ENCODE data around the gene UBE2D2. TPM values are rescaled to one million over a fixed set of nuclear protein-coding genes. Genes with fewer than 3 reads are reported as not detected.

Gene UBE2D2
- total and polyA plus RNA-seq, 2 of the 13 experiments (the other 11 are each of a cell fraction or from before 2014, with no cell fraction given), result 79.1 to 109 TPM

DNA sequence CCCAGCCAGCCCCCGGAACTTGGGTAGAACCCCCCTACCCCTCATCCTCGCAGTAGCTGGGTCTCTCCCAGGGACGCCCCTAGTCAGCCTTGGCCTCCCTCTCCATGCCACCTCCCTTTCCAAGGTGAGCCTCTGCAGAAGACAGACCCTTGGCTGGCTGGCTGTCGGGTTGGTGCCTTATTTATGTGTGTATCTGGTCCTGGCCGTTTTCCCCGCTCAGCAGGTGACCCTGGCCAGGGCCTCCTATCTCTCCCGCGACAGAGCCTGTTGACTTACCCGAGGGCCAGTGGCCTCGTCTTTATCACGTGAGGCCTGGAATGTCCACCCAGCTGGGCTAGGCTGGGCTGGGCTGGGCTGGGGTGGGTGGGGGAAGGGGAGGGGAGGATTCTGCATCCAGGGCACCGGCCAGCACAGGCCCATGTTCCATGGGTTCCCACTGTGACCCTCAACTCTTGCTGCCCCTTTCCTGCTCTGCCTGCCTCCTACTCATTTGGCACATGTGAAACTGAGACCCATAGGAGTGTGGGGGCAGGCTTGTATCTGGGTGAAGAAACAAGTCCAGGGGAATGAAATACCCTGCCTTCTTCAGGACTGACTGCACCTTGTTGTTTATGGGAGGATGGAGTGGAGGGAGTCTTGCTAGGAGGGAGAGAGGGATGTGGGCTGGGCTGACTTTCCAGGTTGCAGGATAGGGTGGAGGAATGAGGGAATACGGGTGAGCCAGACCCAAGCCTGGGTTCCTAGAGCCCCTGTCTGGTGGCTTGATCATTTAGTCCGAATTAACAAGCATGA lies 90.1 kb downstream of the UBE2D2 start (continued):
- TF ChIP-seq, protein P1, sequence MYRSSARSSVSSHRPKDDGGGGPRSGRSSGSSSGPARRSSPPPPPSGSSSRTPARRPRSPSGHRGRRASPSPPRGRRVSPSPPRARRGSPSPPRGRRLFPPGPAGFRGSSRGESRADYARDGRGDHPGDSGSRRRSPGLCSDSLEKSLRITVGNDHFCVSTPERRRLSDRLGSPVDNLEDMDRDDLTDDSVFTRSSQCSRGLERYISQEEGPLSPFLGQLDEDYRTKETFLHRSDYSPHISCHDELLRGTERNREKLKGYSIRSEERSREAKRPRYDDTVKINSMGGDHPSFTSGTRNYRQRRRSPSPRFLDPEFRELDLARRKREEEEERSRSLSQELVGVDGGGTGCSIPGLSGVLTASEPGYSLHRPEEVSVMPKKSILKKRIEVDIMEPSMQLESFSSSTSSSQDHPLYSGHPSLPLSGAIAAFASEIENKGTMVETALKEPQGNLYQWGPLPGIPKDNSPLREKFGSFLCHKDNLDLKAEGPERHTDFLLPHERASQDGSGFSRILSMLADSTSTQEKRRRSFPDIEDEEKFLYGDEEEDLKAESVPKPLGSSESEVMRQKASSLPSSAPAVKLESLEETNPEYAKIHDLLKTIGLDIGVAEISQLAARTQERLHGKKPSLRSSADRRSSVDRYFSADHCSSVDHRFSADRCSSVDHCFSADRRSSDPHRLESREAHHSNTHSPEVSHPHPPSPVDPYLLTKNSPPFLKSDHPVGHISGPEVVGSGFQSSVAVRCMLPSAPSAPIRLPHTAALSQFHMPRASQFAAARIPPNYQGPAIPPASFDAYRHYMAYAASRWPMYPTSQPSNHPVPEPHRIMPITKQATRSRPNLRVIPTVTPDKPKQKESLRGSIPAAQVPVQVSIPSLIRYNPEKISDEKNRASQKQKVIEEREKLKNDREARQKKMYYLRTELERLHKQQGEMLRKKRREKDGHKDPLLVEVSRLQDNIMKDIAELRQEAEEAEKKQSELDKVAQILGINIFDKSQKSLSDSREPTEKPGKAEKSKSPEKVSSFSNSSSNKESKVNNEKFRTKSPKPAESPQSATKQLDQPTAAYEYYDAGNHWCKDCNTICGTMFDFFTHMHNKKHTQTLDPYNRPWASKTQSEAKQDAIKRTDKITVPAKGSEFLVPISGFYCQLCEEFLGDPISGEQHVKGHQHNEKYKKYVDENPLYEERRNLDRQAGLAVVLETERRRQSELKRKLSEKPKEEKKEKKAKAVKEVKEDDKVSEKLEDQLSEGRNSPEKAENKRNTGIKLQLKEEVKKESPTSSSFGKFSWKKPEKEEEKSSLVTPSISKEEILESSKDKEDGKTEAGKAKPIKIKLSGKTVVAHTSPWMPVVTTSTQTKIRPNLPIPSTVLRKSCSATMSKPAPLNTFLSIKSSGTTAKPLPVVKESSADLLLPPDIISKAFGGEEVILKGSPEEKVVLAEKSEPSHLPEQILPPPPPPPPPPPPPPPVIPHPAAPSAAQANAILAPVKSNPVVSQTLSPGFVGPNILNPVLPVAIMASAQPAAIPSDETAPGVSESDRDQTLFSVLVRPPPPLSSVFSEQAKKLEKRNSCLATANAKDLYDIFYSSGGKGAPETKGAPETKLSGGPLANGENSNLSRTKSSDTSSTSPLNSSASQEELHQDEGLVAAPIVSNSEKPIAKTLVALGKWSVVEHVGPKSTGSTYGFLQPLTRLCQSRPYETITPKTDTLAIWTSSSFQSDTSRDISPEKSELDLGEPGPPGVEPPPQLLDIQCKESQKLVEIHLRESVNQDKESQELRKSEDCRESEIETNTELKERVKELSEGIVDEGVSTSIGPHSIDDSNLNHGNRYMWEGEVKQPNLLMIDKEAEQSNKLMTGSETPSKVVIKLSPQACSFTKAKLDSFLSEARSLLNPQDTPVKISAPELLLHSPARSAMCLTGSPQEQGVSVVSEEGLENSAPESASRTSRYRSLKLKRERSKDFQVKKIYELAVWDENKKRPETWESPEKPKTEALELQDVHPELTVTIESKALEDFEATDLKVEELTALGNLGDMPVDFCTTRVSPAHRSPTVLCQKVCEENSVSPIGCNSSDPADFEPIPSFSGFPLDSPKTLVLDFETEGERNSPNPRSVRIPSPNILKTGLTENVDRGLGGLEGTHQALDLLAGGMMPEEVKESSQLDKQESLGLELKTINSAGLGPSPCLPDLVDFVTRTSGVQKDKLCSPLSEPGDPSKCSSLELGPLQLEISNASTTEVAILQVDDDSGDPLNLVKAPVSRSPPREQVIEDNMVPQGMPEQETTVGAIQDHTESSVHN (CRISPR knock-in tag; IDR thresholded peaks at IDR 0.05), result no peak
- TF ChIP-seq, protein P2, sequence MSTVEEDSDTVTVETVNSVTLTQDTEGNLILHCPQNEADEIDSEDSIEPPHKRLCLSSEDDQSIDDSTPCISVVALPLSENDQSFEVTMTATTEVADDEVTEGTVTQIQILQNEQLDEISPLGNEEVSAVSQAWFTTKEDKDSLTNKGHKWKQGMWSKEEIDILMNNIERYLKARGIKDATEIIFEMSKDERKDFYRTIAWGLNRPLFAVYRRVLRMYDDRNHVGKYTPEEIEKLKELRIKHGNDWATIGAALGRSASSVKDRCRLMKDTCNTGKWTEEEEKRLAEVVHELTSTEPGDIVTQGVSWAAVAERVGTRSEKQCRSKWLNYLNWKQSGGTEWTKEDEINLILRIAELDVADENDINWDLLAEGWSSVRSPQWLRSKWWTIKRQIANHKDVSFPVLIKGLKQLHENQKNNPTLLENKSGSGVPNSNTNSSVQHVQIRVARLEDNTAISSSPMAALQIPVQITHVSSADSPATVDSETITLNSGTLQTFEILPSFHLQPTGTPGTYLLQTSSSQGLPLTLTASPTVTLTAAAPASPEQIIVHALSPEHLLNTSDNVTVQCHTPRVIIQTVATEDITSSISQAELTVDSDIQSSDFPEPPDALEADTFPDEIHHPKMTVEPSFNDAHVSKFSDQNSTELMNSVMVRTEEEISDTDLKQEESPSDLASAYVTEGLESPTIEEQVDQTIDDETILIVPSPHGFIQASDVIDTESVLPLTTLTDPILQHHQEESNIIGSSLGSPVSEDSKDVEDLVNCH (CRISPR knock-in tag; IDR thresholded peaks at IDR 0.05), result no peak
- TF ChIP-seq ZFX (CRISPR knock-in tag; IDR thresholded peaks at IDR 0.05; ENCODE audit: low read depth) (peak; percentile 73; the same call in 1 of the 2 replicates), ZNF713 (CRISPR knock-in tag; IDR thresholded peaks at IDR 0.05) (no peak), ZNF282 (IDR thresholded peaks at IDR 0.05; ENCODE audit: partially characterized antibody) (no peak), ZFY (CRISPR knock-in tag; IDR thresholded peaks at IDR 0.05) (peak; percentile 63; the same call in 1 of the 2 replicates), HOXA7 (CRISPR knock-in tag; IDR thresholded peaks at IDR 0.05) (no peak), SPEN (CRISPR knock-in tag; IDR thresholded peaks at IDR 0.05; ENCODE audit: low read depth) (peak; percentile 46; the same call in 1 of the 2 replicates), FOSL2 (CRISPR knock-in tag; IDR thresholded peaks at IDR 0.05) (peak; percentile 57), ZNF629 (CRISPR knock-in tag; conservative IDR thresholded peaks at IDR 0.05) (no peak)
- TF ChIP-seq, protein P3, sequence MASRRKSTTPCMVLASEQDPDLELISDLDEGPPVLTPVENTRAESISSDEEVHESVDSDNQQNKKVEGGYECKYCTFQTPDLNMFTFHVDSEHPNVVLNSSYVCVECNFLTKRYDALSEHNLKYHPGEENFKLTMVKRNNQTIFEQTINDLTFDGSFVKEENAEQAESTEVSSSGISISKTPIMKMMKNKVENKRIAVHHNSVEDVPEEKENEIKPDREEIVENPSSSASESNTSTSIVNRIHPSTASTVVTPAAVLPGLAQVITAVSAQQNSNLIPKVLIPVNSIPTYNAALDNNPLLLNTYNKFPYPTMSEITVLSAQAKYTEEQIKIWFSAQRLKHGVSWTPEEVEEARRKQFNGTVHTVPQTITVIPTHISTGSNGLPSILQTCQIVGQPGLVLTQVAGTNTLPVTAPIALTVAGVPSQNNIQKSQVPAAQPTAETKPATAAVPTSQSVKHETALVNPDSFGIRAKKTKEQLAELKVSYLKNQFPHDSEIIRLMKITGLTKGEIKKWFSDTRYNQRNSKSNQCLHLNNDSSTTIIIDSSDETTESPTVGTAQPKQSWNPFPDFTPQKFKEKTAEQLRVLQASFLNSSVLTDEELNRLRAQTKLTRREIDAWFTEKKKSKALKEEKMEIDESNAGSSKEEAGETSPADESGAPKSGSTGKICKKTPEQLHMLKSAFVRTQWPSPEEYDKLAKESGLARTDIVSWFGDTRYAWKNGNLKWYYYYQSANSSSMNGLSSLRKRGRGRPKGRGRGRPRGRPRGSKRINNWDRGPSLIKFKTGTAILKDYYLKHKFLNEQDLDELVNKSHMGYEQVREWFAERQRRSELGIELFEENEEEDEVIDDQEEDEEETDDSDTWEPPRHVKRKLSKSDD (CRISPR knock-in tag; IDR thresholded peaks at IDR 0.05; ENCODE audit: low read depth), result no peak
- TF ChIP-seq, protein P4, sequence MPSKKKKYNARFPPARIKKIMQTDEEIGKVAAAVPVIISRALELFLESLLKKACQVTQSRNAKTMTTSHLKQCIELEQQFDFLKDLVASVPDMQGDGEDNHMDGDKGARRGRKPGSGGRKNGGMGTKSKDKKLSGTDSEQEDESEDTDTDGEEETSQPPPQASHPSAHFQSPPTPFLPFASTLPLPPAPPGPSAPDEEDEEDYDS (CRISPR knock-in tag; IDR thresholded peaks at IDR 0.05), result no peak
- TF ChIP-seq, protein P5, sequence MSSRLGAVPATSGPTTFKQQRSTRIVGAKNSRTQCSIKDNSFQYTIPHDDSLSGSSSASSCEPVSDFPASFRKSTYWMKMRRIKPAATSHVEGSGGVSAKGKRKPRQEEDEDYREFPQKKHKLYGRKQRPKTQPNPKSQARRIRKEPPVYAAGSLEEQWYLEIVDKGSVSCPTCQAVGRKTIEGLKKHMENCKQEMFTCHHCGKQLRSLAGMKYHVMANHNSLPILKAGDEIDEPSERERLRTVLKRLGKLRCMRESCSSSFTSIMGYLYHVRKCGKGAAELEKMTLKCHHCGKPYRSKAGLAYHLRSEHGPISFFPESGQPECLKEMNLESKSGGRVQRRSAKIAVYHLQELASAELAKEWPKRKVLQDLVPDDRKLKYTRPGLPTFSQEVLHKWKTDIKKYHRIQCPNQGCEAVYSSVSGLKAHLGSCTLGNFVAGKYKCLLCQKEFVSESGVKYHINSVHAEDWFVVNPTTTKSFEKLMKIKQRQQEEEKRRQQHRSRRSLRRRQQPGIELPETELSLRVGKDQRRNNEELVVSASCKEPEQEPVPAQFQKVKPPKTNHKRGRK (CRISPR knock-in tag; IDR thresholded peaks at IDR 0.05), result no peak
